Neural cell (in vitro differentiated cells): Measurements from ENCODE around the gene SCAMP5. TPM values are rescaled to one million over a fixed set of nuclear protein-coding genes. Genes with fewer than 3 reads are reported as not detected.

Experiments used
- H2AFZ ChIP-seq: fragments of 200-600, 300-800 bp; sonication (generic), shearing (Covaris generic); 2 replicates; pipeline ENCODE4 v1.6.0; 2014; ENCODE audit warnings: low read depth, mild to moderate bottlenecking, antibody characterized with exemption, low read length, moderate library complexity
- H3F3A ChIP-seq: fragments of 200-600 bp; shearing (Covaris generic); 2 replicates; pipeline ENCODE4 v1.6.1; 2016; ENCODE audit warnings: mild to moderate bottlenecking, moderate library complexity, mixed read lengths, antibody characterized with exemption, low read length; ENCODE audit not compliant: insufficient read depth, poor library complexity, severe bottlenecking
- H3K27ac ChIP-seq: fragments of 200-600, 300-800 bp; sonication (generic), shearing (Covaris generic); 2 replicates; pipeline ENCODE4 v1.5.1; 2014; ENCODE audit warnings: mild to moderate bottlenecking, low read length, moderate library complexity
- H3K27me3 ChIP-seq: fragments of 300-800, 200-600 bp; sonication (generic), shearing (Covaris generic); 2 replicates; pipeline ENCODE4 v1.6.0; 2014; ENCODE audit warnings: mild to moderate bottlenecking, low read depth, low read length, moderate library complexity; ENCODE audit not compliant: insufficient read depth
- H3K36me3 ChIP-seq: fragments of 300-800, 200-600 bp; sonication (generic), shearing (Covaris generic); 2 replicates; pipeline ENCODE4 v1.5.1; 2014; ENCODE audit warnings: mild to moderate bottlenecking, antibody characterized with exemption, low read length, moderate library complexity; ENCODE audit not compliant: insufficient read depth
- H3K4me2 ChIP-seq: fragments of 300-800, 200-600 bp; sonication (generic), shearing (Covaris generic); 2 replicates; pipeline ENCODE4 v1.6.0; 2014; ENCODE audit warnings: mild to moderate bottlenecking, low read length
- H3K4me3 ChIP-seq: fragments of 300-800, 200-600 bp; sonication (generic), shearing (Covaris generic); 2 replicates; pipeline ENCODE4 v1.5.1; 2014; ENCODE audit warnings: mild to moderate bottlenecking, low read length, moderate library complexity
- H3K79me2 ChIP-seq: fragments of 200-600 bp; shearing (Covaris generic); replicated peaks from 2 replicates; pipeline ENCODE4 v1.6.0; 2014; ENCODE audit warnings: mild to moderate bottlenecking, low read length, moderate library complexity; ENCODE audit not compliant: insufficient read depth
- H3K9ac ChIP-seq: fragments of 300-800, 200-600 bp; sonication (generic), shearing (Covaris generic); 2 replicates; pipeline ENCODE4 v1.6.1; 2016; ENCODE audit warnings: mild to moderate bottlenecking, low read length, mixed read lengths
- H3K9me2 ChIP-seq: fragments of 200-600 bp; shearing (Covaris generic); 2 replicates; pipeline ENCODE4 v1.6.1; 2016; ENCODE audit warnings: mild to moderate bottlenecking, low read length, mixed read lengths; ENCODE audit not compliant: insufficient read depth
- H3K9me3 ChIP-seq: fragments of 200-600, 300-800 bp; sonication (generic), shearing (Covaris generic); 2 replicates; pipeline ENCODE4 v1.6.1; 2016; ENCODE audit warnings: mild to moderate bottlenecking, mixed run types, low read length, moderate library complexity, mixed read lengths
- H4K20me1 ChIP-seq: fragments of 200-600 bp; shearing (Covaris generic); 2 replicates; pipeline ENCODE4 v1.6.1; 2016; ENCODE audit warnings: mild to moderate bottlenecking, mixed run types; ENCODE audit not compliant: insufficient read depth
- CTCF ChIP-seq: fragments of 450-650 bp; IDR thresholded peaks from 2 replicates; pipeline ENCODE4 v1.5.1; 2014; ENCODE audit warnings: antibody characterized with exemption, mild to moderate bottlenecking, moderate library complexity; ENCODE audit not compliant: poor library complexity, severe bottlenecking
- EP300 ChIP-seq: fragments of 450-650 bp; conservative IDR thresholded peaks from 2 replicates; pipeline ENCODE4 v1.6.1; 2014; ENCODE audit warnings: antibody characterized with exemption, mild to moderate bottlenecking, moderate library complexity; ENCODE audit not compliant: poor library complexity, severe bottlenecking
- EZH2 ChIP-seq: fragments of 200-600, 300-800 bp; shearing (Covaris generic), sonication (generic); IDR thresholded peaks from 2 replicates; pipeline ENCODE4 v1.6.1; 2014; ENCODE audit warnings: antibody characterized with exemption, low read length, borderline replicate concordance, mild to moderate bottlenecking; ENCODE audit not compliant: insufficient read depth, poor library complexity, severe bottlenecking
- MXI1 ChIP-seq: fragments of 450-650 bp; conservative IDR thresholded peaks from 2 replicates; pipeline ENCODE4 v1.6.1; 2014; ENCODE audit warnings: antibody characterized with exemption, mild to moderate bottlenecking; ENCODE audit not compliant: poor library complexity, severe bottlenecking
- POLR2AphosphoS5 ChIP-seq: IDR thresholded peaks from 2 replicates; pipeline ENCODE4 v1.6.1; 2012
- RAD21 ChIP-seq: fragments of 450-650 bp; conservative IDR thresholded peaks from 2 replicates; pipeline ENCODE4 v1.6.1; 2014; ENCODE audit warnings: antibody characterized with exemption, mild to moderate bottlenecking, moderate library complexity
- REST ChIP-seq: IDR thresholded peaks from 2 replicates; pipeline ENCODE4 v1.6.1; 2012; ENCODE audit warnings: borderline replicate concordance
- SMC3 ChIP-seq: fragments of 450-650 bp; conservative IDR thresholded peaks from 2 replicates; pipeline ENCODE4 v1.6.1; 2014; ENCODE audit warnings: antibody characterized with exemption, mild to moderate bottlenecking, moderate library complexity; ENCODE audit not compliant: poor library complexity
- TAF1 ChIP-seq: IDR thresholded peaks from 2 replicates; pipeline ENCODE4 v1.6.1; 2012; ENCODE audit warnings: low read depth
- polyA plus RNA-seq: library from polyadenylated mRNA; depleted of rRNA; stranded (reverse); fragments of >200 nt; gene quantifications from 2 replicates; pipeline ENCODE4 v1.2.3, GENCODE V29; 2014

SCAMP5 gene
- polyA plus RNA-seq, 1 donor from 2014 or later, result 92.5 TPM

GRCh38 chr15:74982183-74982582, 13.2 kb upstream of the SCAMP5 start:
- Histone ChIP-seq H3K4me3 (no peak overlapping the region), H3K4me2 (no peak overlapping the region), H3K79me2 (no peaks in the 10 kb centered on the region), H2AFZ (no peak overlapping the region), H4K20me1 (no peaks in the 10 kb centered on the region), H3K27ac (no peak overlapping the region), H3K27me3 (no peaks in the 10 kb centered on the region), H3K36me3 (no peaks in the 10 kb centered on the region), H3K9me3 (no peaks in the 10 kb centered on the region), H3K9ac (no peak overlapping the region), H3F3A (no peaks in the 10 kb centered on the region), H3K9me2 (no peaks in the 10 kb centered on the region)
- no peak for TF ChIP-seq SMC3
- TF ChIP-seq RAD21, result no peak
- TF ChIP-seq EZH2, result no peak
- no peak for TF ChIP-seq POLR2AphosphoS5
- TF ChIP-seq TAF1, result no peak
- TF ChIP-seq CTCF, result no peak
- TF ChIP-seq MXI1, result no peak
- TF ChIP-seq REST, result no peak
- no peak for TF ChIP-seq EP300

GRCh38 chr15:74983725-74984231, 11.6 kb upstream of the SCAMP5 start:
- H3F3A ChIP-seq, result no peaks in the 10 kb centered on the region
- H3K36me3 ChIP-seq, result no peaks in the 10 kb centered on the region
- H3K9me3 ChIP-seq, result no peaks in the 10 kb centered on the region
- H3K79me2 ChIP-seq, result no peaks in the 10 kb centered on the region
- no peaks in the 10 kb centered on the region for H3K27me3 ChIP-seq
- no peaks in the 10 kb centered on the region for H4K20me1 ChIP-seq
- no peak overlapping the region for H2AFZ ChIP-seq
- H3K4me3 ChIP-seq, result no peak overlapping the region
- H3K9me2 ChIP-seq, result no peaks in the 10 kb centered on the region
- H3K4me2 ChIP-seq, result no peak overlapping the region
- TF ChIP-seq EP300, result no peak
- no peak for TF ChIP-seq MXI1
- no peak for TF ChIP-seq CTCF
- no peak for TF ChIP-seq POLR2AphosphoS5
- TF ChIP-seq RAD21, result no peak
- no peak for TF ChIP-seq SMC3
- TF ChIP-seq TAF1, result no peak
- TF ChIP-seq EZH2, result no peak
- TF ChIP-seq REST, result no peak
- H3K27ac ChIP-seq, result no peak overlapping the region
- H3K9ac ChIP-seq, result no peak overlapping the region
